Glutamatergic neuron (in vitro differentiated cells): ENCODE measurements around the gene COL28A1. TPM values are rescaled to one million over a fixed set of nuclear protein-coding genes. Genes with fewer than 3 reads are reported as not detected.

Source experiments
- DNase-seq: peaks from one replicate; pipeline ENCODE4 v3.0.0; 2022
- H3K27ac Mint-ChIP-seq: one replicate; pipeline ENCODE4 v1.8.0; 2020; ENCODE audit warnings: mild to moderate bottlenecking, mixed read lengths, inconsistent platforms; ENCODE audit not compliant: unreplicated experiment
- H3K27me3 Mint-ChIP-seq: one replicate; pipeline ENCODE4 v1.8.0; 2020; ENCODE audit warnings: mild to moderate bottlenecking, moderate library complexity, mixed read lengths, inconsistent platforms; ENCODE audit not compliant: unreplicated experiment
- H3K36me3 Mint-ChIP-seq: one replicate; pipeline ENCODE4 v1.8.0; 2020; ENCODE audit warnings: mild to moderate bottlenecking, mixed read lengths, inconsistent platforms; ENCODE audit not compliant: unreplicated experiment
- H3K4me1 Mint-ChIP-seq: one replicate; pipeline ENCODE4 v1.8.0; 2020; ENCODE audit warnings: mild to moderate bottlenecking, low read depth, mixed read lengths, inconsistent platforms; ENCODE audit not compliant: unreplicated experiment
- H3K4me3 Mint-ChIP-seq: one replicate; pipeline ENCODE4 v1.8.0; 2020; ENCODE audit warnings: mild to moderate bottlenecking, mixed read lengths, inconsistent platforms; ENCODE audit not compliant: unreplicated experiment
- H3K9me3 Mint-ChIP-seq: one replicate; pipeline ENCODE4 v1.8.0; 2020; ENCODE audit warnings: mild to moderate bottlenecking, moderate library complexity, mixed read lengths, inconsistent platforms; ENCODE audit not compliant: unreplicated experiment
- total RNA-seq: library from RNA; stranded (reverse); fragmentation: NEBNext Ultra II Directional; extraction: Animal tissue kit (Norgen Biotek cat#: 25700); gene quantifications from one replicate; pipeline ENCODE4 v1.2.1, GENCODE V29; 2021; ENCODE audit not compliant: unreplicated experiment
- TF ChIP-seq, protein P1 (sequence below): fragments of 200-600 bp; sonication (generic); IDR thresholded peaks from one replicate; pipeline ENCODE4 v1.5.0; 2021; ENCODE audit not compliant: partially characterized antibody, unreplicated experiment

COL28A1 gene
- total RNA-seq, 1 donor from 2014 or later, result 0.39 TPM

DNA sequence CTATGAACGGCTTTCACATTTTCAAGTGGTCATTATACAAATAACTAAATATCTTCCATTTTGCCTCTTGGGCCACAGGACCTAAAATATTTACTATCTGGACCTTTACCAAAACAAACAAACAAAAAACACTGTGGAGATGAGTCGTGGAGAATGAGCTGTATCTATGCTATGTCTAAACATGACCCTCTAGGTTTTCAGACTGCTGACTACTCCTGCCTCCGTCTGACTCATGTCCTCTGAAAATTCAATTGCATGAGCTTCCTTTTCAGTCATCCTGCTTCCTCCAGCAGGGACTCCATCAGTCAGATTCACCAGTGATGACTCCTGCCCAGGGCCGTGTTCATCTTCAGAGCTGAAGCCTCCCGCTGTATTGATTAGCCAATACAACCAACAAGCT, 96.8 kb downstream of the COL28A1 start:
- DNase-seq, result no peak
- TF ChIP-seq, protein P1, sequence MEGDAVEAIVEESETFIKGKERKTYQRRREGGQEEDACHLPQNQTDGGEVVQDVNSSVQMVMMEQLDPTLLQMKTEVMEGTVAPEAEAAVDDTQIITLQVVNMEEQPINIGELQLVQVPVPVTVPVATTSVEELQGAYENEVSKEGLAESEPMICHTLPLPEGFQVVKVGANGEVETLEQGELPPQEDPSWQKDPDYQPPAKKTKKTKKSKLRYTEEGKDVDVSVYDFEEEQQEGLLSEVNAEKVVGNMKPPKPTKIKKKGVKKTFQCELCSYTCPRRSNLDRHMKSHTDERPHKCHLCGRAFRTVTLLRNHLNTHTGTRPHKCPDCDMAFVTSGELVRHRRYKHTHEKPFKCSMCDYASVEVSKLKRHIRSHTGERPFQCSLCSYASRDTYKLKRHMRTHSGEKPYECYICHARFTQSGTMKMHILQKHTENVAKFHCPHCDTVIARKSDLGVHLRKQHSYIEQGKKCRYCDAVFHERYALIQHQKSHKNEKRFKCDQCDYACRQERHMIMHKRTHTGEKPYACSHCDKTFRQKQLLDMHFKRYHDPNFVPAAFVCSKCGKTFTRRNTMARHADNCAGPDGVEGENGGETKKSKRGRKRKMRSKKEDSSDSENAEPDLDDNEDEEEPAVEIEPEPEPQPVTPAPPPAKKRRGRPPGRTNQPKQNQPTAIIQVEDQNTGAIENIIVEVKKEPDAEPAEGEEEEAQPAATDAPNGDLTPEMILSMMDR, result no peak
- Mint-ChIP-seq H3K4me3 (no peak overlapping the region), H3K27me3 (no peaks in the 10 kb centered on the region), H3K9me3 (no peaks in the 10 kb centered on the region), H3K4me1 (no peaks in the 10 kb centered on the region), H3K36me3 (no peaks in the 10 kb centered on the region), H3K27ac (no peak overlapping the region)

DNA sequence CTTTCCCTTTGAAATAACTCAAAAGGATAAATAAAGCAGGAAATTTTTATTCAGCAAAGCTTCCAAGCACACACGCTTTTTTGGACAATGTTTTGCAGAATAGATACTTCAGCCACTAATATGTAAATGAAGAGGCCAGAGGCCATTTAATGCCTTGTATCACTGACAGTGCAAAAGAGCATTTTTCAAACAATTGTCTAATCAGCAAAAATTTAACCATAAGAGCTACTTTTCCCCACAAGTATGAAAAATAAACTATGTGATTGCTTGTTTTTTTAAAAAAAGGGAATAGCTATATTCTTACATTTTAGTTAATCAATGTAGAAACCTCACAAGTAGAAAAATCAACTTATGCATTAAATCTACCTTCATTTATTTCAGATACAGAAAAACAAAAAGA, 99.7 kb downstream of the COL28A1 start:
- DNase-seq, result no peak
- Mint-ChIP-seq H3K27me3 (no peaks in the 10 kb centered on the region), H3K9me3 (no peaks in the 10 kb centered on the region), H3K4me3 (no peak overlapping the region), H3K4me1 (no peaks in the 10 kb centered on the region), H3K36me3 (no peaks in the 10 kb centered on the region), H3K27ac (no peak overlapping the region)
- TF ChIP-seq, protein P1, result no peak

DNA sequence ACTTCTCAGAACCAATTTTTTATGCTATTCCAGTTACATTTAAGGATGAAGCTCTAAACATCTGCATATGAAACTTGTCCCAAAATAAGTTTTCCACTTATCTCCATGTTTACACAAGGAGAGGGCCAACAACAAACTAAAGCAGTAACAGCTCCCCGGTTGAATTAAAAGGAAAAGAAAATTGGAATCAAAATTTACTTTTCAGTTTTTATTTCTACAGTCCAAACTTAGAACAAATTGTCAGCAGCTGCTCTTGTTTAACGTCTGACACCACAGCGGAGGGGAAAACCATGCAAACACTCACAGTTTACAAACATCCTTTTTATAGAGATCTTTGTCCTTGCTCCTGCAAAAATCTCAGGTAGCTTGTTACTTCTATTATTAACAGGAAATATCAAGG, 101.3 kb downstream of the COL28A1 start:
- Mint-ChIP-seq H3K27ac (no peak overlapping the region), H3K4me1 (no peaks in the 10 kb centered on the region), H3K4me3 (no peak overlapping the region), H3K27me3 (no peaks in the 10 kb centered on the region), H3K36me3 (no peaks in the 10 kb centered on the region), H3K9me3 (no peaks in the 10 kb centered on the region)
- no peak for DNase-seq
- TF ChIP-seq, protein P1, result no peak

DNA sequence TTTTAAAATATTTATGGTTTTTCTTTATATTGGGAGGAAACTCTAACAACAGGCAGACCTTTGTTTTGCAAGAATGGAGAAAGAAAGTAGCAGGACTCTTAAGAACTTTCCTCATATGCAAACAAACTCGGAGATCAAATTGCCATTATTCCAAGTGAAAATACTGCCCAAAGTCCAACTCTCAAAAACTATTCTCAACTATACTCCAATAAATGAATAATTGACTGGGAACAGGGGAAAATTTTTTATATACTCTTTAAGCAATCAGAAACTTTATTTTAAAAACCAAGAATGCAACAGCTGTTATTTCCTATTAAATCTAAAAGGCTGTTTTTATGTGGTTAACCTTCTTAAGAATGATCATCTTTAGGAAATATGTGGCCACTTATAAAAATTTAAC, 101.9 kb downstream of the COL28A1 start:
- DNase-seq, result no peak
- Mint-ChIP-seq H3K27me3 (no peaks in the 10 kb centered on the region), H3K9me3 (no peaks in the 10 kb centered on the region), H3K36me3 (no peaks in the 10 kb centered on the region), H3K4me1 (no peaks in the 10 kb centered on the region), H3K4me3 (no peak overlapping the region), H3K27ac (no peak overlapping the region)
- TF ChIP-seq, protein P1, result no peak

DNA sequence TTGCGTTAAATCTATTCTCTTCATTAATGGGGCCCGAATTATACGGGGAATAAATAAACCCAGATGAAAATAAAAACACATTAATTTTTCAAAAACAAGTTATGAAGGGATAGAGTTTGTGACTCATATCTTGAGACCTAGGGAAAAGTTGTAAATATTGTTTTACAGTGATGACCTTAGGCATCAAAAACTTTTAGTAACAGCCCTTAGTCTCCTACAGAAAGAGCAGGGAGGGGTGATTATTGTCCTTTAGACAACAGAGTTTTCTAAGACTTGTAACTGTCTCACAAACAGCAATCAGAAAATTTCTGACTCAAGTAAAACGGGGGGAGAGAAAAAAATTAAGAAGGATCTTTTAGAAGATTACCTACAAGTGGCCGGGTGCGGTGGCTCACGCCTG, 102.7 kb downstream of the COL28A1 start:
- no peak overlapping the region for H3K27ac Mint-ChIP-seq
- no peaks in the 10 kb centered on the region for H3K27me3 Mint-ChIP-seq
- H3K36me3 Mint-ChIP-seq, result no peaks in the 10 kb centered on the region

More for the DNA sequence above, 102.7 kb downstream of the COL28A1 start:
- DNase-seq, result no peak
- no peaks in the 10 kb centered on the region for H3K4me1 Mint-ChIP-seq
- no peaks in the 10 kb centered on the region for H3K9me3 Mint-ChIP-seq
- no peak overlapping the region for H3K4me3 Mint-ChIP-seq
- TF ChIP-seq, protein P1, result no peak
